HuH-7.5 (cell line): ENCODE measurements around the gene TMEM80.
A peak's percentile ranks its signal among the peaks of the same experiment; 100 is the strongest.

Experiments used
- DNase-seq: peaks from one replicate; pipeline ENCODE4 v3.0.0; 2011; ENCODE audit warnings: low spot score

TMEM80 gene

DNA sequence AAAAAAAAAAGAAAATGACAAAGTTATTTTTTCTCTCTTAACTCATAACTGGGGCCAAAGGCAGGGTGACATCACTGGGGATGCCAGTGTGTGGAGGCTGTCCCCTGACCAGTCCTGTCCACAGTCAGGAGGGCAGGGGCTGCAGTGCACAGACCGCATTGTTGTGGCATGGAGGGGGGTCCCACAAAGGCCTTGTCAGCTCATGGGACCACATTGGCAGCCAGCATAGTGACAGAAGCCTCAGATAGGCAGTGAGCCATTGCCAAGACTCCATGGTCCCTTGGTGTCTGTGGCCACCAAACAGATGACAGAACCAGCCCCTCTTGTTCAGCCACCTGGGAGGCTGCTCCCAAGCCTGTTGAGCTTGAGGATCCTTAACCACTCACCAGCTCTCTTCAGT is 4.1 kb downstream of the TMEM80 start:
- DNase-seq = no peak

- no peak for DNase-seq
Measured at GRCh38 chr11:701741-702461, 6.3 kb downstream of the TMEM80 start.

DNA sequence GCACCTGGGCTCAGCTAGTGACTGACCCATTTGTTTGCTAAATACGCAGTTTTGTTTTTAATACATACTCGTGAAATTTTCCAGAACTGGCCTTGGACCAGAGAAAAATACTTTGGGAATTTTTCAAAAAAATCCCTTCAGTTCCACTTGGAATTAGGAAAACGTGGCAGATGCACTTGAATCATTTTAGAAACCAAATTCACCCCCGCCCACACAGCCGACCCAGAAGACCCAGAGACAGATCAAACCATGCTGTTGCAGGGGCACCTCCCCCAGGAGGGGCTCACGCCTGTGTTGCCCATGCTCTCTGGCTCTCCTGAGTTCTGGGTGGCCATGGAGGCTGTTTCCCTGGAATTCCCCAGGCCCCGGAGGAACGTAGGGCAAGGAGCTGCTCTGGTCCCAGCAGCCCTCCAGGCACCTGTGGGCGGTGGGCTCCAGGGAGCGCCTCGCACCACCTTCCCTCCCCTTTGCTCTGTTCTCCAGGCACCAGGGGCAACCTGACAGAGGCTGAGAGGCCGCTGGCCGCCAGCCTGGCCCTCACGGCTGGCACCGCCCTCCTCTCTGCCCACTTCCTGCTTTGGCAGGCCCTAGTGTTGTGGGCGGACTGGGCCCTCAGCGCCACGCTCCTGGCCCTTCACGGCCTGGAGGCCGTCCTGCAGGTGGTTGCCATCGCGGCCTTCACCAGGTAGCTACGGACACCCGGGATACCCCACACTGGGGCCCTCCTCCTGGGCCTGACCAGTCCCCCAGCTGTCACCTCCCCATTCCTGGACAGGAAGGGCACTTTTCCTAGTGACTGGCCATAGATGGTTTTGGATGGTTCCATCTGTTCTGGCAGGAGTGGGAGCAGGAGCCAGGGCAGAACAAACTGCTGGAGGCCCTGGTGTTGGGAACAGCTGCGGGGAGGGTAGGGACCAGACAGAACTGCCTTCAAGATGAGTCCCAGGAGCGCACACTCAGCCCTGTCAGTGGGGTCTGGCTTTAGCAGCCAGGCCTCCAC is 7.1 kb downstream of the TMEM80 start:
- no peak for DNase-seq

- no peak for DNase-seq
Measured at GRCh38 chr11:703506-703905, 7.9 kb downstream of the TMEM80 start.

DNA sequence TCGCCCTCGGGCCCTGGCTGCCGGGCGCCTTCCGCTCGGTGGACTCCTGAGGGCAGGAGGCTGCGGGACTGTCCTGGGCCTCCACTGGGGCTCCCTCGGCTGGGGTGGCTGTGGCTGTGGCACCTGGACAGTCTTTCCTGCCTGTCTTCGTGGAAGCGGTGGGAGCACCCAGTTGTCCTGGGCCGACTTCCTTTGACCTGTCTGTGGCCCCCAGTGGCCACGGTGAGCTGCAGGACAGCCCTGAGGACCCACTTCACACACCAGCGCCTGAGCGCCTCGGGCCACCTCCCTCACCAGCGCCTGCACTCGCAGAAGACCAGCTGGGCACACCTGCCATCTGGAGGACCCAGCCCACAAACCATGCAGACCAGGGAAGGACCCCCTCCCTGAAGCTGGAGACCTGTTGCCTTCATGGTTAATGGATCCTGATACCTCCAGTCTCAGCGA is 8.6 kb downstream of the TMEM80 start:
- DNase-seq = no peak

DNA sequence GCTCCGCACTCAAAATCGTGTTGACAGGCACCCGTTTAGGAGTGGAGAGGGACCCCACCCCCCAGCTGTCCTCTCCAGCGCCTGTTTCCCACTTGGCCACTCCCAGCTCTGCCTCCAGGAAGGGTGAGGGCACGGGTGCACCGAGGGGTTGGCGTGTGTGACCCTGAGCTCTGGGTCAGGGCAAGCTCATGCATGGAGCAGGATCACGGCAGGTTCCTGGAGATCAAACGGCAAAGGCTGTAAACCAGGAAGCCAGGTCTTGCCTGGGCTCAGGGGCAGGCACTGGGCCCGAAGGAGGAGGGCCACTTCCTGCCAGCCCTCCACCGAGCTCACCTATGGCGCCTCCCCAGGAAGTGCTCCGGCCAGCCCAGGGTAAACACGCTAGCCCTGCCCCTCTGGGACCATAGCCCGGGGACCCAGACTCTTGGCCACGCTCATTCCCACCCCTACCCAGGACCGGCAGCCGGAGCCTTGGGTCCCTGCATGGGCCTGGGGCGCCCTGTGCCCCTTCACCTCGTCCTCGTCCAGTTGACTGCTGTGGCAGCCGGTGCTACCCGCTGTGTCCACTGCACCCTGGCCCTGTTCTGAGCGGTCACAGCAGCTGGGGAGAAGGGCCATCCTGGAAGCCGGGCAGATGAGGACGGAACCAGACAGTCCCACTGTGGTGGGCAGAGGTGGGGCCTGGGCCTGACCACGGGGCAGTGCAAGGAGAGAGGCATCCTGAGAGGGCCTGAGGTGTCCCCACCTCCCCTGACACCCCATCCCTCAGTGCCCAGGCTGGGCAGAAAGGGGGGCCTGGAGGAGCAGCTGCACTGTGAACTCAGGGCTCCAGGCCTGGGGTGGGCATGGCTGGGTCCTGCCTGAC is 9.4 kb downstream of the TMEM80 start:
- DNase-seq = no peak

DNA sequence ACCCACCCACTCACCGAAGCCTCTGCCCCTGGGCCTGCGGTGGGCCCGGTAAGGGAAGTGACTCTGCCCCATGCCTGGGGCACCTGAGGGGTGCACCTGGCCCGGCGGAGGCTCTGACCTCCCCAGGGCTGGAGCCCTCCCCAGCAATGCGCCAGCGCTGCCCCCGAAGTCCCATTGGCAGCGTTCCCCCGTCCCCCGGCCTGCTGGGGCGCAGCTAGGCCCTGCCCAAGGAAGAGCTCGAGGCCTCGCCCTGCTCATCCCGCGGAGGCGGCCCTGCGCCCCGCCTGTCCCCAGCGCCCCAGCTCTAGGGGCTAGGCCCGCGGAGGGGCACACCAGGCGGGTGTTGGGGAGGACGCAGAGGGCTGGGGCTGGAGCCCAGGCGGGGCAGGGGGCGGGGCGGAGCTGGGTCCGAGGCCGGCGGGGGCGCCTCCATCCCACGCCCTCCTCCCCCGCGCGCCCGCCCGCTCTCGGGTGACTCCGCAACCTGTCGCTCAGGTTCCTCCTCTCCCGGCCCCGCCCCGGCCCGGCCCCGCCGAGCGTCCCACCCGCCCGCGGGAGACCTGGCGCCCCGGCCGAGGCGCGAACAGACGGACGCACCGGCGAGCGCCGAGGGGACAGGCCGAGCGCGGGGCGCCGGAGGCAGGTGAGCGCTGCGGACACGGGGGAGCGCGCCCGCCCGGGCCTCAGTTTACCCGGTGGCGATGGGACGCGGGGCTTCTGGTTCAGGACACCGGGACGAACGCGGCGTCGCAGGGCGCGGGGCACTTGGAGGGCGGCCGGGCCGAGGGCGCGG is 10.2 kb downstream of the TMEM80 start, which contains the start of gene EPS8L2:
EPS8L2 (plus strand) TSS at position 586 of the 793 bp plus-strand sequence. CDS start 3,177 bp downstream, outside the sequence.
- no peak for DNase-seq

DNA sequence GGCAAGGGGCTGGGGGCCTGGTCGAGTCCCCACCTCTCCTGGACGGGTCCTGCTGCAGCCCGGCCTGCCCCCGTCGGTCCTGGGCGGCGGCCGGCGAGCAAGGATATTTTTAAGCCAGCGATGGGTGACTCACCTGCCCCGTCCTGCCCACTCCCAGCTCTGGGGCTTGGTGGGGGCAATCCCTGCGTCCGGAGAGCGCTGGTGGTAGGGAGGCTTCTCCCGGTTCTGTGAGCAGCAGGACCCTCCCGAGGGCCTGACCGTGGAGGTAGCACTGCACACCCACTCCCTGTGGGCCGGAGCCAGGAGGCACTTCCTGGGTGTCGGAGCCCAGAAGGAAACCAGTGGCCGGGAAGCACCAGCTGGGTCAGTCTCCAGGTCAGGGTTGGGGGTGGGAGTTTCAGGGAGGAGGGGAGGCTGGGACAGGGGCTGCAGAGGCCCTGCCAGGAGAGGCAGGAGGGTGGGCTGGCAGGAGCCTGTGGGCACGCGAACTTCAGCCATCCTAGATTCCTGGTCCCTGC is 10.9 kb downstream of the TMEM80 start:
- no peak for DNase-seq

- peak; percentile 79 for DNase-seq
Measured at GRCh38 chr11:706957-707816, 11.6 kb downstream of the TMEM80 start.

DNA sequence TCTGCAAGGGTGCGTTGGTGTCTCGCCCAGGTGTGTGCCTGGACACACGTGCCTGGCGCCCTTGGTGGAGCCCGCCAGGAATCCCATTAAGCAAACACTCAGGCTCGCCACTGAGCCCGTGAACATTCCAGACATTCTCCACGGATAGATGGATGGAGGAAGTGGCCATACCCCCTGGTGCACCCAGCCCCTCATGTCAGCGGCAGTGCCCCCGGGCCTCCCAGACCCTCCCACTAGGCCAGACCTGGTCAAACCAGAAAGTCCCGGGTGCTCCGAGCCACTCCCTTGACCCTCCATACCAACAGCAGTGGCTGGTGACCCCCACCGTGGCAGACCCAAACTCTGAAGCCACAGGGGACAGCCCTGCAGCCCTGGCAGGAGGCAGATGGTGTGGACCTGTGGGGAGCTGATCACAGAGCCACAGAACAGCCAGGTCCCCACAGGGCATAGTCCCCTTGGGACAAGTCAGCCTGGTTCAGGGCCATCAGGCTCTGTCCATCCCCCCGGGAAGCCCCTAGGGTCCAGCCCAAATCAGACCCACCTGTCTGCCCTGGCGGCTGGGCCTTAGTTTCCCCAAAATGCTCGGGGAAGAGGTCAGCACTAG is 12.3 kb downstream of the TMEM80 start:
- DNase-seq = no peak

GRCh38 chr11:708511-708910 is 12.9 kb downstream of the TMEM80 start:
- no peak for DNase-seq

DNA sequence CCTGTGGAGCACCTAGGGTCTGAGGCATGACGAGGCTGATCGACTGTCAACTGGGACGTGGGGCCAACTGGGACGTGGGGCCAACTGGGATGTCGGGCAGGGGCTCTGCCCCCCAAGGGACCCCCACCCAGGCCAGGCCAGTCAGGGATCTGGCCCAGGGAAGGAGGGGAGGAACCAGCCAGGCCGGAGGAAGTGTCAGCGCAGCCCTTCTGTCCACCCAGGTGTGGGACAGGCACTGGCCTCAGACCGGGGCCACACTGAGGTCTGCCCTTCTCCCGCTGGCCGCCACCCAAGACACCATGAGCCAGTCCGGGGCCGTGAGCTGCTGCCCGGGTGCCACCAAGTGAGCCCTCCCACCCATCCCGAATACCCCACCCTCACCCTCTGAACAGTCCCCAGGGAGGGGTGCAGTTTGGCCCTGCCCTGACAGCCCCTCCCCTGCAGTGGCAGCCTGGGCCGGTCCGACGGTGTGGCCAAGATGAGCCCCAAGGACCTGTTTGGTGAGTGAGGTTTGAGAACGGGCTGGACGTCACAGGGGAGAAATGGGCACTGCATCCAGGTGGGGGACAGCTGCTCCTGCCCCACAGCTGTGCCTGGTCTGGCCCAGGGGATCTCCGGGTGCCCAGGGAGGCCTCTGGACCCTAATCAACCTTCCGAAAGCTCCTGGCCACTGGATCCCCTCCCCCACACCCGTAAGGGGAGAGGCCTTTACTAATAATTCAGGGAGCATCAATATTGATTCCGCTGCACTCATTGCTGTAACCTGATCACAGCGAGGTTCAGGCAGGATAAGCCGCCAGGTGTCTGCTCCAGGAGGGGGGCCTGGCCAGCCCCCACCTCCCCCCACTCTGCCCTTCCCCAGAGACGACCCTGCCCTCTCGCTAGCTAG is 13.7 kb downstream of the TMEM80 start:
- no peak for DNase-seq

GRCh38 chr11:714436-714835 is 18.8 kb downstream of the TMEM80 start:
- DNase-seq = no peak

- no peak for DNase-seq
Measured at GRCh38 chr11:719214-720016, 23.8 kb downstream of the TMEM80 start.

DNA sequence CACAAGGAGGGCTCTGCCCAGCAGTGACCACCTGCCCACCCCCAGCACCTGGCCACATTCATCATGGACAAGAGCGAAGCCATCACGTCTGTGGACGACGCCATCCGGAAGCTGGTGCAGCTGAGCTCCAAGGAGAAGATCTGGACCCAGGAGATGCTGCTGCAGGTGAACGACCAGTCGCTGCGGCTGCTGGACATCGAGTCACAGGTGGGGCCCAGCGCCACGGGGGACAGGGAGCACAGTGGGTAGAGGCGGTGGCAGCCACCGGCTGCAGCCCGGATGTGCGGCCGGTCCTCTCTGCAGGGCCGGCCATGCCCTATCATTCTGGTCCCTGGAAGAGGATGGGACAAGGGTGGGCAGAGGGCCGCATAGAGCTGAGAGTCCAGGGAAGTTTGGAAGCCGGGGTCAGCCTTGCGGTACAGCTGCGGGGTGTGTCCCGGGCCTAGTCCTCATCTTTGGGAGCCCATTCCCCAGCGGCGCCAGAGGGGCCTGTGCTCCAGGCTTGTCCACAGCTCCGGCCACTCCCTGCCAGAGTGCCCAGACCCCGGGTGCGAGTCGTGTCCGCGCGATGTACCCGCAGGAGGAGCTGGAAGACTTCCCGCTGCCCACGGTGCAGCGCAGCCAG is 24.5 kb downstream of the TMEM80 start:
- no peak for DNase-seq

GRCh38 chr11:720642-721246 is 25.1 kb downstream of the TMEM80 start:
- no peak for DNase-seq
